HepG2 (cell line): ENCODE data around the gene ULK4. TPM values are rescaled to one million over a fixed set of nuclear protein-coding genes. Genes with fewer than 3 reads are reported as not detected.

Source experiments
- ATAC-seq: fragments of 200-7000 bp; cut with Tn5 transposase; 3 replicates; pipeline ENCODE4 v1.9.1; 2020; ENCODE audit warnings: mild to moderate bottlenecking, moderate library complexity
- BruUV-seq: library from RNA; stranded (reverse); fragments of 400-500 nt; replicated peaks from 2 replicates; lab custom pipeline; 2021; lab: Mats Ljungman, UMichigan
- CTCF ChIA-PET: fragments of 300-600 bp; formaldehyde crosslinking; extraction: SDS; loops from one replicate; lab custom pipeline; 2021; ENCODE audit warnings: low total read pairs, inconsistent platforms, low intra/inter-chr PET ratio; lab: Yijun Ruan, JAX
- POLR2A ChIA-PET: fragments of 350-600 bp; sonication (Branson Sonifier 250); formaldehyde crosslinking; loops from one replicate; lab custom pipeline; 2020; ENCODE audit warnings: antibody characterized with exemption, inconsistent platforms; lab: Yijun Ruan, JAX
- DNase-seq: peaks from one replicate; pipeline ENCODE4 v3.0.0-alpha.2; 2015; ENCODE audit warnings: low spot score
- FAIRE-seq: peaks from 3 replicates; lab custom pipeline; 2011; peaks lifted over from hg19 to GRCh38; lab: Jason Lieb, UNC
- H2AFZ ChIP-seq: one replicate; pipeline ENCODE4 v1.6.1; 2011; ENCODE audit warnings: low read length, inconsistent platforms
- H3K27ac ChIP-seq: fragments of 300-600 bp; 3 replicates; pipeline ENCODE4 v1.8.0; 2011; ENCODE audit warnings: mixed run types, mild to moderate bottlenecking, mixed read lengths, low read length, inconsistent platforms; ENCODE audit not compliant: insufficient read depth; ENCODE audit errors: extremely low read length
- H3K27me3 ChIP-seq, 2 experiments: fragments of 200-600 bp in 1 of 2; 2 replicates in 1 of 2; 3 replicates in 1 of 2; pipeline versions ENCODE4 v1.6.0 to v1.8.0; 2011; ENCODE audit warnings: low read length in 2 of 2, mild to moderate bottlenecking in 2 of 2, moderate library complexity in 2 of 2, inconsistent platforms in 1 of 2; ENCODE audit not compliant: insufficient read depth in 2 of 2, control insufficient read depth in 1 of 2
- H3K36me3 ChIP-seq, 2 experiments: fragments of 200-600 bp in 1 of 2; replicated peaks in 1 of 2; 2 replicates in 1 of 2; 3 replicates in 1 of 2; pipeline versions ENCODE4 v1.5.1 to v1.8.0; 2011; ENCODE audit warnings: low read length in 2 of 2, inconsistent platforms in 1 of 2; ENCODE audit not compliant: insufficient read depth in 2 of 2, control insufficient read depth in 1 of 2
- H3K4me1 ChIP-seq: 2 replicates; pipeline ENCODE4 v1.5.1; 2012; ENCODE audit warnings: low read length, inconsistent platforms; ENCODE audit not compliant: insufficient read depth
- H3K4me2 ChIP-seq: 2 replicates; pipeline ENCODE4 v1.6.0; 2011; ENCODE audit warnings: low read depth, low read length, inconsistent platforms
- H3K4me3 ChIP-seq, 3 experiments: fragments of 200-600 bp in 1 of 3; sonication (generic), shearing (Covaris generic) in 1 of 3; replicated peaks in 1 of 3; 2 replicates each; pipeline ENCODE4 v1.5.1; 2011 to 2016; ENCODE audit warnings: low read length in 3 of 3, inconsistent platforms in 2 of 3, low read depth in 2 of 3, mild to moderate bottlenecking in 2 of 3, control low read depth in 1 of 3, mixed read lengths in 1 of 3; ENCODE audit not compliant: insufficient read depth in 1 of 3
- H3K79me2 ChIP-seq: one replicate; pipeline ENCODE4 v1.6.1; 2011; ENCODE audit warnings: low read length, inconsistent platforms; ENCODE audit not compliant: insufficient read depth
- H3K9ac ChIP-seq: 2 replicates; pipeline ENCODE4 v1.6.0; 2011; ENCODE audit warnings: mild to moderate bottlenecking, low read depth, low read length, inconsistent platforms; ENCODE audit not compliant: insufficient read depth
- H3K9me3 ChIP-seq: 2 replicates; pipeline ENCODE4 v1.5.1; 2012; ENCODE audit warnings: mild to moderate bottlenecking, low read length
- H4K20me1 ChIP-seq: 2 replicates; pipeline ENCODE4 v1.6.0; 2011; ENCODE audit warnings: inconsistent platforms, mild to moderate bottlenecking, low read length, moderate library complexity; ENCODE audit not compliant: insufficient read depth
- ATAD3A ChIP-seq: sonication (generic); formaldehyde crosslinking; IDR thresholded peaks from 2 replicates; pipeline ENCODE4 v1.4.0; 2020; ENCODE audit warnings: missing genetic modification reagents
- CEBPB ChIP-seq: IDR thresholded peaks from 2 replicates; pipeline ENCODE4 v1.6.1; 2011; ENCODE audit warnings: low read depth, low read length, improper control_type of control experiment, borderline replicate concordance
- NAIF1 ChIP-seq: sonication (generic); formaldehyde crosslinking; IDR thresholded peaks from 2 replicates; pipeline ENCODE4 v1.5.0; 2020; ENCODE audit warnings: mild to moderate bottlenecking, missing genetic modification reagents, borderline replicate concordance
- NFIC ChIP-seq: IDR thresholded peaks from 2 replicates; pipeline ENCODE4 v1.6.1; 2012; ENCODE audit warnings: mild to moderate bottlenecking, low read length, inconsistent platforms
- ZFP90 ChIP-seq: sonication (generic); formaldehyde crosslinking; IDR thresholded peaks from 2 replicates; pipeline ENCODE4 v1.8.0; 2022; ENCODE audit warnings: missing genetic modification reagents, mild to moderate bottlenecking, inconsistent platforms, borderline replicate concordance
- ZNF234 ChIP-seq: sonication (generic); formaldehyde crosslinking; conservative IDR thresholded peaks from 2 replicates; pipeline ENCODE4 v1.5.1; 2020; ENCODE audit warnings: mild to moderate bottlenecking, missing genetic modification reagents
- ZNF430 ChIP-seq: sonication (generic); formaldehyde crosslinking; IDR thresholded peaks from 2 replicates; pipeline ENCODE4 v1.9.0; 2021; ENCODE audit warnings: mild to moderate bottlenecking, missing genetic modification reagents
- ZNF550 ChIP-seq: sonication (generic); formaldehyde crosslinking; IDR thresholded peaks from 2 replicates; pipeline ENCODE4 v1.4.0; 2020; ENCODE audit warnings: mild to moderate bottlenecking, missing genetic modification reagents, borderline replicate concordance
- ZNF644 ChIP-seq: IDR thresholded peaks from 2 replicates; pipeline ENCODE4 v1.6.1; 2016; ENCODE audit warnings: low read depth
- WGBS: methylation state at CpG from one replicate; pipeline ENCODE4 v1.1.6; 2017; ENCODE audit warnings: low lambda C conversion rate; 5-methylcytosine and 5-hydroxymethylcytosine counted together
- in situ Hi-C: cut with HindIII; loops from 2 replicates; pipeline ENCODE4 v1.10.0; 2017; ENCODE audit warnings: low pct_unique_long_range_greater_than_20kb; ENCODE audit not compliant: extremely low pct_ligation_motif_present
- intact Hi-C: fragments of 100-400 bp; cut with micrococcal nuclease; formaldehyde crosslinking; loops from one replicate; pipeline ENCODE4 v1.10.0; 2022; ENCODE audit not compliant: unreplicated experiment
- polyA plus RNA-seq, 8 experiments: library from polyadenylated mRNA; depleted of rRNA in 3 of 8; stranded (reverse) in 7 of 8; unstranded in 1 of 8; fragments of >200 nt; fragmentation: Illumina TruSeq in 4 of 8; extraction: Trizol in 4 of 8; gene quantifications; 2 replicates each; pipeline versions ENCODE4 v1.2.1 to v1.2.3, GENCODE V29; 2011 to 2016; ENCODE audit warnings: low read depth in 4 of 8, missing spikeins in 1 of 8, mixed read lengths in 1 of 8; ENCODE audit not compliant: insufficient read depth in 1 of 8
- total RNA-seq, 5 experiments: library from RNA; depleted of rRNA; stranded (reverse); fragments of >200 nt; fragmentation: Illumina TruSeq; extraction: Trizol; gene quantifications; 2 replicates each; pipeline ENCODE4 v1.2.3, GENCODE V29; 2016; ENCODE audit warnings: low read depth in 1 of 5
- TF ChIP-seq, protein P1 (sequence below), 2 experiments: fragments of 450-650 bp in 1 of 2; sonication (generic) in 1 of 2; formaldehyde crosslinking; IDR thresholded peaks; 2 replicates each; pipeline versions ENCODE4 v1.5.0 to v1.8.0; 2020 to 2022; ENCODE audit warnings: mild to moderate bottlenecking in 1 of 2, missing genetic modification reagents in 1 of 2
- TF ChIP-seq, protein P2 (sequence below): sonication (generic); formaldehyde crosslinking; IDR thresholded peaks from 2 replicates; pipeline ENCODE4 v1.9.0; 2021; ENCODE audit warnings: missing genetic modification reagents, mild to moderate bottlenecking, borderline replicate concordance
- TF ChIP-seq, protein P3 (sequence below): sonication (generic); formaldehyde crosslinking; IDR thresholded peaks from 2 replicates; pipeline ENCODE4 v1.4.0; 2020; ENCODE audit warnings: missing genetic modification reagents

Gene ULK4
- total and polyA plus RNA-seq, 2 of the 13 experiments (the other 11 are each of a cell fraction or from before 2014, with no cell fraction given), result 6.7 to 11.8 TPM

DNA sequence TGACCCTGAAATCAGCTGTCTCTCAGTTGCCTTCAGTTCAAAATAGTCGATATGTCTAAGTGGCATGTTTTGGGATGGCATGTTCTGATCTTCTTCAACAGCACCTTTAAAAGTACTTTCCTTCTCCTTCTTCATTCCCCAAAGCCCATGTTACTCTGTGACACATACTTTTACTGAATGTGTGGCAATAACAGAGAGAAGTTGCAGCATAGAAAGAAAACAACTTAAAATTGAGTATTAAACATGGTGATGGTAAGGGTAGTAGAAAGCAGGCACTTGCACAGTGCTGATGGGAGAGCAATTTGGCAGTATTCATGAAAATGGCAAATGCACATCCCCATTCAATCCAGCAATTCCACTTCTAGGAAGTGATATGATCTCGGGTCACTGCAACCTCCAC is 12.3 kb upstream of the ULK4 start:
- no peaks in the 10 kb centered on the region for H3K4me1 ChIP-seq
- ATAC-seq (no peak), FAIRE-seq (no peak)
- H3K4me3 ChIP-seq, result no peak overlapping the region
- intact Hi-C loops (no loop called here), in situ Hi-C loops (no loop called here)
- 41% methylated on average over 2 of the region's 2 CpGs for WGBS
- H3K79me2 ChIP-seq, result no peaks in the 10 kb centered on the region
- no peaks in the 10 kb centered on the region for H4K20me1 ChIP-seq
- no peak overlapping the region for H3K9ac ChIP-seq
- H3K36me3 ChIP-seq, result no peaks in the 10 kb centered on the region
- H3K27ac ChIP-seq, result no peak overlapping the region
- ChIA-PET POLR2A (no interaction called here), CTCF (no interaction called here)
- BruUV-seq, result no TSS peak
- no peak overlapping the region for H2AFZ ChIP-seq
- H3K27me3 ChIP-seq, result peaks cover 0 to 5% of the 10 kb centered on the region in 2 experiments; a peak in 2 of 5 replicates
- TF ChIP-seq ATAD3A (CRISPR knock-in tag) (no peak), NAIF1 (no peak), CEBPB (peak; percentile 70)
- TF ChIP-seq, protein P1, sequence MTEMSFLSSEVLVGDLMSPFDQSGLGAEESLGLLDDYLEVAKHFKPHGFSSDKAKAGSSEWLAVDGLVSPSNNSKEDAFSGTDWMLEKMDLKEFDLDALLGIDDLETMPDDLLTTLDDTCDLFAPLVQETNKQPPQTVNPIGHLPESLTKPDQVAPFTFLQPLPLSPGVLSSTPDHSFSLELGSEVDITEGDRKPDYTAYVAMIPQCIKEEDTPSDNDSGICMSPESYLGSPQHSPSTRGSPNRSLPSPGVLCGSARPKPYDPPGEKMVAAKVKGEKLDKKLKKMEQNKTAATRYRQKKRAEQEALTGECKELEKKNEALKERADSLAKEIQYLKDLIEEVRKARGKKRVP (CRISPR knock-in tag; IDR thresholded peaks at IDR 0.05), result peak in 1 of 2 experiments; percentile 48; a peak in 1 of 4 replicates
- TF ChIP-seq, all 625 proteins: peak for 2
- Histone ChIP-seq H3K4me2 (no peak overlapping the region), H3K9me3 (no peaks in the 10 kb centered on the region)
- no peak for DNase-seq

GRCh38 chr3:41972802-41973201 is 10.9 kb upstream of the ULK4 start:
- no peaks in the 10 kb centered on the region for H4K20me1 ChIP-seq
- no peak overlapping the region for H3K27ac ChIP-seq
- TF ChIP-seq, protein P2, sequence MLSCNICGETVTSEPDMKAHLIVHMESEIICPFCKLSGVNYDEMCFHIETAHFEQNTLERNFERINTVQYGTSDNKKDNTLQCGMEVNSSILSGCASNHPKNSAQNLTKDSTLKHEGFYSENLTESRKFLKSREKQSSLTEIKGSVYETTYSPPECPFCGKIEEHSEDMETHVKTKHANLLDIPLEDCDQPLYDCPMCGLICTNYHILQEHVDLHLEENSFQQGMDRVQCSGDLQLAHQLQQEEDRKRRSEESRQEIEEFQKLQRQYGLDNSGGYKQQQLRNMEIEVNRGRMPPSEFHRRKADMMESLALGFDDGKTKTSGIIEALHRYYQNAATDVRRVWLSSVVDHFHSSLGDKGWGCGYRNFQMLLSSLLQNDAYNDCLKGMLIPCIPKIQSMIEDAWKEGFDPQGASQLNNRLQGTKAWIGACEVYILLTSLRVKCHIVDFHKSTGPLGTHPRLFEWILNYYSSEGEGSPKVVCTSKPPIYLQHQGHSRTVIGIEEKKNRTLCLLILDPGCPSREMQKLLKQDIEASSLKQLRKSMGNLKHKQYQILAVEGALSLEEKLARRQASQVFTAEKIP (CRISPR knock-in tag), result no peak
- no peak for TF ChIP-seq NFIC
- no peak for TF ChIP-seq ZNF550 (CRISPR knock-in tag)
- TF ChIP-seq, protein P3, sequence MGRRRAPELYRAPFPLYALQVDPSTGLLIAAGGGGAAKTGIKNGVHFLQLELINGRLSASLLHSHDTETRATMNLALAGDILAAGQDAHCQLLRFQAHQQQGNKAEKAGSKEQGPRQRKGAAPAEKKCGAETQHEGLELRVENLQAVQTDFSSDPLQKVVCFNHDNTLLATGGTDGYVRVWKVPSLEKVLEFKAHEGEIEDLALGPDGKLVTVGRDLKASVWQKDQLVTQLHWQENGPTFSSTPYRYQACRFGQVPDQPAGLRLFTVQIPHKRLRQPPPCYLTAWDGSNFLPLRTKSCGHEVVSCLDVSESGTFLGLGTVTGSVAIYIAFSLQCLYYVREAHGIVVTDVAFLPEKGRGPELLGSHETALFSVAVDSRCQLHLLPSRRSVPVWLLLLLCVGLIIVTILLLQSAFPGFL (CRISPR knock-in tag), result no peak
- no peak for TF ChIP-seq ZNF430 (CRISPR knock-in tag)
- TF ChIP-seq ZNF234 (CRISPR knock-in tag), result no peak
- no peak for TF ChIP-seq ZNF644 (CRISPR knock-in tag)
- TF ChIP-seq ZFP90 (CRISPR knock-in tag), result no peak
- H3K4me2 ChIP-seq, result no peak overlapping the region
- WGBS, result 14% methylated on average over 5 of the region's 5 CpGs
- no peaks in the 10 kb centered on the region for H3K9me3 ChIP-seq
- H3K4me3 ChIP-seq, result no peak overlapping the region
- ATAC-seq (no peak), DNase-seq (no peak), FAIRE-seq (no peak)
- no peaks in the 10 kb centered on the region for H3K4me1 ChIP-seq
- H3K9ac ChIP-seq, result no peak overlapping the region
- in situ Hi-C loops (no loop called here), intact Hi-C loops (no loop called here)
- H3K79me2 ChIP-seq, result no peaks in the 10 kb centered on the region
- H3K27me3 ChIP-seq, result peaks cover 0 to 3% of the 10 kb centered on the region in 2 experiments; a peak in 2 of 5 replicates
- no peak overlapping the region for H2AFZ ChIP-seq
- no TSS peak for BruUV-seq
- ChIA-PET CTCF (no interaction called here), POLR2A (no interaction called here)
- H3K36me3 ChIP-seq, result no peaks in the 10 kb centered on the region
